Natural killer cell (primary cell): ENCODE data around the gene KIZ. TPM values are rescaled to one million over a fixed set of nuclear protein-coding genes. Genes with fewer than 3 reads are reported as not detected.

Source experiments
- ATAC-seq, 3 donors: fragments of 150-1000 bp in 2 of 3; fragments of 200-7000 bp in 1 of 3; cut with Tn5 transposase; 1 replicate in 1 of 3; 2 replicates in 2 of 3; pipeline ENCODE4 v1.10.0; 2021; ENCODE audit warnings: mild to moderate bottlenecking in 2 of 3, moderate library complexity in 2 of 3
- DNase-seq, 2 donors: peaks; one replicate each; pipeline versions ENCODE4 v3.0.0 to v3.0.0-alpha.2; 2013 to 2021; ENCODE audit warnings: mixed read lengths in 1 of 2
- H3K27ac ChIP-seq: one replicate; pipeline ENCODE4 v1.5.1; 2013; ENCODE audit warnings: mild to moderate bottlenecking, low read length
- H3K27me3 ChIP-seq: one replicate; pipeline ENCODE4 v1.6.1; 2013; ENCODE audit warnings: low read length; ENCODE audit not compliant: control insufficient read depth, insufficient read depth
- H3K36me3 ChIP-seq: one replicate; pipeline ENCODE4 v1.6.1; 2013; ENCODE audit warnings: low read length; ENCODE audit not compliant: control insufficient read depth, insufficient read depth
- H3K4me1 ChIP-seq: one replicate; pipeline ENCODE4 v1.6.1; 2013; ENCODE audit warnings: low read length; ENCODE audit not compliant: control insufficient read depth, insufficient read depth
- H3K4me3 ChIP-seq: one replicate; pipeline ENCODE4 v1.5.1; 2013; ENCODE audit warnings: low read length
- H3K9me3 ChIP-seq: one replicate; pipeline ENCODE4 v1.6.1; 2013; ENCODE audit warnings: low read length; ENCODE audit not compliant: control insufficient read depth, insufficient read depth
- H3K27ac Mint-ChIP-seq, 2 donors: one replicate each; pipeline ENCODE4 v1.8.0; 2022; ENCODE audit warnings: mild to moderate bottlenecking in 2 of 2, mixed read lengths in 2 of 2, moderate library complexity in 1 of 2
- H3K27me3 Mint-ChIP-seq, 2 donors: one replicate each; pipeline ENCODE4 v1.8.0; 2022; ENCODE audit warnings: low read depth in 2 of 2, mixed read lengths in 2 of 2
- H3K36me3 Mint-ChIP-seq: one replicate; pipeline ENCODE4 v1.8.0; 2022; ENCODE audit warnings: mixed read lengths
- H3K4me1 Mint-ChIP-seq, 2 donors: one replicate each; pipeline ENCODE4 v1.8.0; 2022; ENCODE audit warnings: mixed read lengths in 2 of 2
- H3K4me3 Mint-ChIP-seq: one replicate; pipeline ENCODE4 v1.8.0; 2022; ENCODE audit warnings: mild to moderate bottlenecking, moderate library complexity, mixed read lengths
- H3K9me3 Mint-ChIP-seq, 2 donors: one replicate each; pipeline ENCODE4 v1.8.0; 2022; ENCODE audit warnings: mixed read lengths in 2 of 2
- WGBS: methylation state at CpG from one replicate; pipeline ENCODE4 v1.1.7; 2013; ENCODE audit warnings: missing lambda C conversion rate; ENCODE audit not compliant: insufficient coverage; 5-methylcytosine and 5-hydroxymethylcytosine counted together
- intact Hi-C: fragments of 100-400 bp; cut with micrococcal nuclease; formaldehyde crosslinking; loops from one replicate; pipeline ENCODE4 v1.14.2; 2022
- total RNA-seq, 4 donors: library from RNA; stranded (reverse); fragments of 120-200 nt in 1 of 4; gene quantifications; one replicate each; pipeline versions ENCODE4 v1.2.3 to v1.2.4, GENCODE V29; 2013 to 2022
- TF ChIP-seq, protein P1 (sequence below): fragments of 200-600 bp; IDR thresholded peaks from one replicate; pipeline ENCODE4 v1.8.0; 2022; ENCODE audit warnings: antibody characterized with exemption

The KIZ gene
- total RNA-seq, 3 donors from 2014 or later (not counting 1 experiment from before 2014, with no cell fraction given): 32.9 to 38.2 (median 35.3) TPM

DNA sequence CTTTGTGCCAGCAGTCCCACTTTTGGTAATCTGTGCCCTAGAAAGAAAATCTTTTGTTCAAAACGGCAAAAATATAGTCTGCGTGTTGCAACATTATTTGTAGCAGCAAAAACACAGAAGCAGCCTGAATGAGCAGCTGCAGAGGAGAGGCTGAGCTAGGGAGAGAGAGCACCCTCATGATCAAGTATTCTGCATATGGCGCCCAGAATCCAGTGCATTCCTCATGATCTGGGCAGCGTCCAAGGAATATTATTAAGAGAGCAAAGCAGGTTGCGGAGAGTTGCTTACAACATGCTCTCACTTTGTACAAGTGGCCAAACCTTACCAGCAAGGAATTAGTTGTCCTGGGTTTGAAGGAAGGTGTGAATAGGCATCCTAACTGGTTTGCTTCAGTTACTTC is 25.9 kb downstream of the KIZ start:
- H3K27ac ChIP-seq: no peak overlapping the region
- no peaks in the 10 kb centered on the region for H3K9me3 ChIP-seq
- no peaks in the 10 kb centered on the region for H3K36me3 Mint-ChIP-seq
- intact Hi-C loops: no loop called here
- H3K4me1 Mint-ChIP-seq: no peaks in the 10 kb centered on the region
- H3K9me3 Mint-ChIP-seq: no peaks in the 10 kb centered on the region
- H3K4me3 ChIP-seq: no peak overlapping the region
- no peaks in the 10 kb centered on the region for H3K27me3 Mint-ChIP-seq
- H3K4me3 Mint-ChIP-seq: no peak overlapping the region
- no peak for ATAC-seq
- no peak overlapping the region for H3K27ac Mint-ChIP-seq
- peaks cover 5% of the 10 kb centered on the region for H3K36me3 ChIP-seq
- TF ChIP-seq, protein P1, sequence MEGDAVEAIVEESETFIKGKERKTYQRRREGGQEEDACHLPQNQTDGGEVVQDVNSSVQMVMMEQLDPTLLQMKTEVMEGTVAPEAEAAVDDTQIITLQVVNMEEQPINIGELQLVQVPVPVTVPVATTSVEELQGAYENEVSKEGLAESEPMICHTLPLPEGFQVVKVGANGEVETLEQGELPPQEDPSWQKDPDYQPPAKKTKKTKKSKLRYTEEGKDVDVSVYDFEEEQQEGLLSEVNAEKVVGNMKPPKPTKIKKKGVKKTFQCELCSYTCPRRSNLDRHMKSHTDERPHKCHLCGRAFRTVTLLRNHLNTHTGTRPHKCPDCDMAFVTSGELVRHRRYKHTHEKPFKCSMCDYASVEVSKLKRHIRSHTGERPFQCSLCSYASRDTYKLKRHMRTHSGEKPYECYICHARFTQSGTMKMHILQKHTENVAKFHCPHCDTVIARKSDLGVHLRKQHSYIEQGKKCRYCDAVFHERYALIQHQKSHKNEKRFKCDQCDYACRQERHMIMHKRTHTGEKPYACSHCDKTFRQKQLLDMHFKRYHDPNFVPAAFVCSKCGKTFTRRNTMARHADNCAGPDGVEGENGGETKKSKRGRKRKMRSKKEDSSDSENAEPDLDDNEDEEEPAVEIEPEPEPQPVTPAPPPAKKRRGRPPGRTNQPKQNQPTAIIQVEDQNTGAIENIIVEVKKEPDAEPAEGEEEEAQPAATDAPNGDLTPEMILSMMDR: no peak
- WGBS: 95% methylated on average over 5 of the region's 5 CpGs
- no peaks in the 10 kb centered on the region for H3K27me3 ChIP-seq
- no peak for DNase-seq
- H3K4me1 ChIP-seq: no peaks in the 10 kb centered on the region

DNA sequence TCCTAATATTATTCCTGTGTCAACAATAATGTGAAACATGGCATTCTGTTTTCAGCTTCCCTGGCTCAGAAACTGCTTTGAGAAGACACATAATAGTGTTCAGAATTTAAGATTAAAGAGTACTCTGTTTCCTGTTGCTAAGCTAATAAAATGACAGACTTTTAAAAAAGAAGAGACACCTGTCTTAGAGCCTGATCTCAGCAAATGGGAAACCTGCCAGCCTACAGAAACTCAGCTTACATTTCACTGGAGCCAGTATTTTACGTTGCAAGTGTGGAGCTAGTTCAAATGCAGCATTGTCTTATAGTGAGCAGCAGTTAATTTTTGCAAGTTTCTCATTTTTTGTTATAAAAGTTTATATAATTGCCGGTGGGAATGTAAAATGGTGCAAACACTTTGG is 28.8 kb downstream of the KIZ start:
- no peaks in the 10 kb centered on the region for H3K36me3 Mint-ChIP-seq
- no peaks in the 10 kb centered on the region for H3K9me3 ChIP-seq
- ATAC-seq: no peak
- TF ChIP-seq, protein P1: no peak
- no peaks in the 10 kb centered on the region for H3K27me3 ChIP-seq
- no peak overlapping the region for H3K27ac Mint-ChIP-seq
- WGBS: 81% methylated on average over 2 of the region's 2 CpGs
- H3K9me3 Mint-ChIP-seq: no peaks in the 10 kb centered on the region
- H3K4me3 ChIP-seq: no peak overlapping the region
- no peaks in the 10 kb centered on the region for H3K36me3 ChIP-seq
- no peaks in the 10 kb centered on the region for H3K4me1 ChIP-seq
- intact Hi-C loops: no loop called here
- peaks cover 6% of the 10 kb centered on the region in 2 donors for H3K4me1 Mint-ChIP-seq
- no peak for DNase-seq
- no peak overlapping the region for H3K4me3 Mint-ChIP-seq
- H3K27me3 Mint-ChIP-seq: no peaks in the 10 kb centered on the region
- H3K27ac ChIP-seq: no peak overlapping the region

DNA sequence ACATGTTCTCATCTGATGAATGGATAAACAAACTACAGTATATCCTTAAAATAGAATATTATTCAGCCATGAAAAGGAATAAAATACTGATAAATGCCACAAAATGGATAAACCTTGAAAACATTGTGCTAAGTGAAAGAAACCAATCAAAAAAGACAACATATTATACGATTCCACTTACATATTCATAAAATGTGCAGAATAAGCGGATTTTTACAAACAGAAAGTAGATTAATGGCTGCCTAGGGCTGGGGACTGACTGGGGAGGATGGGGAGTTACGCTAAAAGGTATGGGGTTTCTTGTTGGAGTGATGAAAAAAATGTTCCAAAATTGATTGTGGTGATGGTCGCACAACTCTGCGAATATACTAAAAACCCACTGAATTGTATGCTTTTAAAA is 29.4 kb downstream of the KIZ start:
- no peaks in the 10 kb centered on the region for H3K36me3 Mint-ChIP-seq

DNA sequence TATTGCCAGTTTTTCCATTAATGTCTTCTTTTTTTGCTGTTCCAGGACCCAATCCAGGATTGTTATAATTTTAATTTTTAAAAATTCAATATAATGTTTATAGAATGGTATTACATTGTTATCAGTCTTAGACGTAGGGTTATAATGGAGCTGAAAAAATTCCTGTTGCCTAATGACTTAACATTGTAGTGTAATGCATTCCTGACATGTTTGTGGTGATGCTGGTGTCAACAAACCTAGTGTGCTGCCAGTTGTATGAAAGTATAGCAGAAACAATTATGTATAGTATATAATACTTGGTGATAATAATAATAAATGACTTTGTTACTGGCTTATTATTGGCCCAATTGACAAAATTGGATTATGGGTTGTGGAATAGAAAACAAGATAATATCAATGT is 30.4 kb downstream of the KIZ start:
- no peaks in the 10 kb centered on the region for H3K36me3 Mint-ChIP-seq
- WGBS: 100% methylated on average over 1 of the region's 1 CpG
- DNase-seq (no peak), ATAC-seq (no peak)
- H3K4me1 Mint-ChIP-seq: peaks cover 6% of the 10 kb centered on the region in 2 donors
- no peaks in the 10 kb centered on the region for H3K9me3 ChIP-seq
- H3K4me1 ChIP-seq: no peaks in the 10 kb centered on the region
- H3K4me3 Mint-ChIP-seq: no peak overlapping the region
- no peaks in the 10 kb centered on the region for H3K27me3 ChIP-seq
- TF ChIP-seq, protein P1: no peak
- no peak overlapping the region for H3K27ac ChIP-seq
- H3K36me3 ChIP-seq: no peaks in the 10 kb centered on the region
- no peaks in the 10 kb centered on the region for H3K27me3 Mint-ChIP-seq
- H3K9me3 Mint-ChIP-seq: no peaks in the 10 kb centered on the region
- no peak overlapping the region for H3K4me3 ChIP-seq
- intact Hi-C loops: no loop called here
- H3K27ac Mint-ChIP-seq: no peak overlapping the region

More for the DNA sequence above, 29.4 kb downstream of the KIZ start:
- Histone ChIP-seq H3K4me3 (no peak overlapping the region), H3K4me1 (no peaks in the 10 kb centered on the region), H3K27ac (no peak overlapping the region), H3K9me3 (no peaks in the 10 kb centered on the region), H3K27me3 (no peaks in the 10 kb centered on the region), H3K36me3 (no peaks in the 10 kb centered on the region)
- DNase-seq (no peak), ATAC-seq (no peak)
- Mint-ChIP-seq H3K4me1 (peaks cover 6% of the 10 kb centered on the region in 2 donors), H3K27me3 (no peaks in the 10 kb centered on the region), H3K27ac (no peak overlapping the region), H3K4me3 (no peak overlapping the region), H3K9me3 (no peaks in the 10 kb centered on the region)
- intact Hi-C loops: no loop called here
- TF ChIP-seq, protein P1: no peak
- WGBS: 100% methylated on average over 4 of the region's 5 CpGs
